Measurements from ENCODE around the gene IL32.

DNA sequence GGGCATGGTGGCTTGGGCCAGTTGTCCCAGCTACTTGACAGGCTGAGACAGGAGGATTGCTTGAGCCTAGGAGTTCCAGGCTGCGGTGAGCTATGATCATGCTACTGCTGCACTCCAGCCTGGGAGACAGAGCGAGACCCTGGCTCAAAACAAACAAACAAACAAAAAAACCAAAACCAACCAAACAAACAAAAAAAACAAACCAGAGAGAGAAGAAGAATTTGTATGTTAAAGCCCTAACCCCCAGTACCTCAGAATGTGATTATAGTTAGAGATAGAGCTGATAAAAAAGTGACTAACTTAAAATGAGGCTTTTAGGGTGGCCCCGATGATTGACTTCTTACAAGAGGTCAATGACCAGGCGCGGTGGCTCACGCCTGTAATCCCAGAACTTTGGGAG is 20.7 kb upstream of the IL32 start:
- TF ChIP-seq CTCF (IDR thresholded peaks at IDR 0.05; ENCODE audit: low read length), result no peak
- TF ChIP-seq EZH2 (IDR thresholded peaks at IDR 0.05; ENCODE audit: borderline replicate concordance, low read length), result no peak
